HEK293 (cell line): ENCODE data around the gene LYZL1.
"Not testable (repeated sequence)": the region's sequence is repeated elsewhere in the genome, so short reads cannot be mapped to it uniquely, and the experiment has no call there.

Experiments
- CTCF ChIA-PET: fragments of 350-600 bp; formaldehyde crosslinking; extraction: SDS; loops from one replicate; lab custom pipeline; 2021; ENCODE audit warnings: antibody characterized with exemption; lab: Yijun Ruan, JAX
- POLR2A ChIA-PET: fragments of 300-600 bp; formaldehyde crosslinking; extraction: SDS; loops from one replicate; lab custom pipeline; 2020; ENCODE audit warnings: antibody characterized with exemption, inconsistent platforms; lab: Yijun Ruan, JAX
- H3K27ac ChIP-seq: fragments of 200-500 bp; sonication (Bioruptor generic); 2 replicates; pipeline ENCODE4 v1.5.1; 2014; ENCODE audit warnings: low read depth, low read length, control low read depth, inconsistent platforms; ENCODE audit errors: extremely low read depth
- H3K36me3 ChIP-seq, 2 experiments: fragments of 200-500 bp in 1 of 2; sonication (Bioruptor generic) in 1 of 2; 1 replicate in 1 of 2; 2 replicates in 1 of 2; pipeline ENCODE4 v1.5.1; 2014 to 2017; ENCODE audit warnings: inconsistent platforms in 2 of 2, low read length in 2 of 2; ENCODE audit not compliant: control insufficient read depth in 2 of 2, insufficient read depth in 1 of 2
- H3K4me1 ChIP-seq: fragments of 200-500 bp; sonication (Bioruptor generic); 2 replicates; pipeline ENCODE4 v1.5.1; 2014; ENCODE audit warnings: mild to moderate bottlenecking, low read length, inconsistent platforms; ENCODE audit not compliant: control insufficient read depth, insufficient read depth
- H3K4me3 ChIP-seq: 2 replicates; pipeline ENCODE4 v1.5.1; 2011; ENCODE audit warnings: low read depth, mild to moderate bottlenecking, control low read depth, low read length, moderate library complexity
- H3K9me3 ChIP-seq: fragments of 200-500 bp; sonication (Bioruptor generic); 2 replicates; pipeline ENCODE4 v1.5.1; 2014; ENCODE audit warnings: low read depth, low read length, inconsistent platforms; ENCODE audit not compliant: control insufficient read depth, insufficient read depth
- GFI1B ChIP-seq: fragments of 450-650 bp; formaldehyde crosslinking; IDR thresholded peaks from 2 replicates; pipeline ENCODE4 v1.5.1; 2016; ENCODE audit warnings: missing biosample characterization, missing genetic modification characterization
- GLIS2 ChIP-seq: fragments of 450-650 bp; formaldehyde crosslinking; IDR thresholded peaks from 2 replicates; pipeline ENCODE4 v1.5.1; 2016; ENCODE audit warnings: missing biosample characterization, missing genetic modification characterization
- OSR2 ChIP-seq: fragments of 450-650 bp; formaldehyde crosslinking; IDR thresholded peaks from 2 replicates; pipeline ENCODE4 v1.5.1; 2016; ENCODE audit warnings: missing biosample characterization, missing genetic modification characterization
- PRDM1 ChIP-seq: fragments of 450-650 bp; formaldehyde crosslinking; IDR thresholded peaks from 2 replicates; pipeline ENCODE4; 2016; ENCODE audit warnings: missing biosample characterization, missing genetic modification characterization
- SP7 ChIP-seq: fragments of 450-650 bp; formaldehyde crosslinking; IDR thresholded peaks from 2 replicates; pipeline ENCODE4 v1.5.1; 2016; ENCODE audit warnings: missing biosample characterization, missing genetic modification characterization
- WT1 ChIP-seq: fragments of 450-650 bp; formaldehyde crosslinking; IDR thresholded peaks from 2 replicates; pipeline ENCODE4 v1.5.1; 2016; ENCODE audit warnings: missing biosample characterization, missing genetic modification characterization
- ZBTB17 ChIP-seq: fragments of 450-650 bp; formaldehyde crosslinking; IDR thresholded peaks from 2 replicates; pipeline ENCODE4 v1.5.1; 2016; ENCODE audit warnings: missing biosample characterization, missing genetic modification characterization
- ZEB2 ChIP-seq: fragments of 450-650 bp; formaldehyde crosslinking; IDR thresholded peaks from 2 replicates; pipeline ENCODE4 v1.5.1; 2016; ENCODE audit warnings: missing biosample characterization, missing genetic modification characterization
- ZNF335 ChIP-seq: fragments of 450-650 bp; formaldehyde crosslinking; conservative IDR thresholded peaks from 2 replicates; pipeline ENCODE4 v1.5.1; 2016; ENCODE audit warnings: missing biosample characterization, missing genetic modification characterization
- ZNF341 ChIP-seq: fragments of 450-650 bp; formaldehyde crosslinking; IDR thresholded peaks from 2 replicates; pipeline ENCODE4; 2016; ENCODE audit warnings: low read depth, missing biosample characterization, missing genetic modification characterization
- ZNF366 ChIP-seq: fragments of 450-650 bp; formaldehyde crosslinking; conservative IDR thresholded peaks from 2 replicates; pipeline ENCODE4 v1.5.1; 2016; ENCODE audit warnings: missing biosample characterization, missing genetic modification characterization
- ZNF398 ChIP-seq: fragments of 450-650 bp; formaldehyde crosslinking; IDR thresholded peaks from 2 replicates; pipeline ENCODE4 v1.5.1; 2017; ENCODE audit warnings: missing biosample characterization, missing genetic modification characterization
- ZNF561 ChIP-seq: fragments of 450-650 bp; IDR thresholded peaks from 2 replicates; pipeline ENCODE4 v1.5.1; 2018; ENCODE audit warnings: missing biosample characterization, missing genetic modification characterization, borderline replicate concordance
- ZNF629 ChIP-seq: fragments of 450-650 bp; formaldehyde crosslinking; IDR thresholded peaks from 2 replicates; pipeline ENCODE4 v1.5.1; 2017; ENCODE audit warnings: missing biosample characterization, missing genetic modification characterization
- ZNF843 ChIP-seq: fragments of 450-650 bp; formaldehyde crosslinking; IDR thresholded peaks from 2 replicates; pipeline ENCODE4 v1.5.1; 2016; ENCODE audit warnings: missing biosample characterization, missing genetic modification characterization
- TF ChIP-seq, protein P1 (sequence below): fragments of 450-650 bp; formaldehyde crosslinking; IDR thresholded peaks from 2 replicates; pipeline ENCODE4 v1.5.1; 2016; ENCODE audit warnings: missing biosample characterization, missing genetic modification characterization
- TF ChIP-seq, protein P2 (sequence below): fragments of 450-650 bp; IDR thresholded peaks from 2 replicates; pipeline ENCODE4 v1.5.1; 2018; ENCODE audit warnings: missing biosample characterization, mild to moderate bottlenecking, missing genetic modification characterization
- TF ChIP-seq, protein P3 (sequence below): fragments of 450-650 bp; formaldehyde crosslinking; IDR thresholded peaks from 2 replicates; pipeline ENCODE4 v1.5.1; 2017; ENCODE audit warnings: missing biosample characterization, missing genetic modification characterization

The LYZL1 gene

DNA sequence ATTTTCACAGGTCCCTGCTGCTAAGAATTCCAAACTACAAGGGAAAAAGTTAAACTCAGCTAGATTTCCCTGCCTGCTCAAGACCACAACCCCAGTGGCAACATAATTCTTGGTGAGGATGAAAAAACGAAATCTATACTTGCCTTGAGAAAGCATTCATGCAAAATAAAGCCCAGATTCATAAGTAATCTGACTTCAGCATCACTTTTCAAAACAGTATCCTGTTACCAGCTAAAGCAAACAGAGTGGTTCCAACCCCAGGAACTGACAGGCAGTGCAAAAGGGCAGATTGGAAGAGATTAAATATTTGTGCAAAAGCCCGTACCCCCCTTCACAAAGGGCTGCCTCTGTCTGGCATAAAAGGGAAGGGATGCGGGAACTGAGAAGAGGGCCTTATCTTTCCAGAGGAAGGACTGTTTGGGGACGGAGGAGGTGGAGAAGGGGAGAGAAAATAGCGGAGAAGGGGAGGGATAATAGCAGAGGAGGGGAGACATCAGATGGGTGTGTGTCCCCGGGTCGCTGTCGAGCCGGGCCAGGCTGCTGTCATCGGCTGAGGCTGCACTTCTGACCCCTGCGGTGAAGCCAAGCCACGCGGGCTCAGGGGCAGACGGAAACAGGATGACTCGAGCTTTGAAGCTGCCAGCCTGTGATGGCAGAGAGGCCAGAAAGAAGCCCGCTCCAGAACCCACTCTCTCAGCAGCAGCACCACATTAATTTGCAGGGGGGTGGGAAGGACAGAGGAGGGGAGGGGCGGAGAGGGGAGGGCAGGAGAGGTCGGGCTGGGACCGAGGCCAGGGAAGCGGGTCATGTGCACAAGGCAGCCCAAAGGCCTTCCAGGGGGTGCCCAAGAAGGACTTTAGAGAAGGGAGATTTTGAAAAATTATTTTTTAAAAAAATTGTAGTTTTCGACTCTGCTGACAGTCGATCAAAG is 29.5 kb downstream of the LYZL1 start:
- H3K4me1 ChIP-seq, H3K4me3 ChIP-seq, H3K36me3 ChIP-seq, H3K9me3 ChIP-seq: not testable (repeated sequence)
- CTCF ChIA-PET = interaction anchor here (1.1 to 3.1 kb wide), 3 partner anchors 12 to 68 kb away, joined by 3 to 11 read pairs (median 5); no protein-coding TSS in a partner anchor
- peak overlapping the region; percentile 30; the same call in 1 of the 2 replicates for H3K27ac ChIP-seq
- POLR2A ChIA-PET = interaction anchor here (1.1 kb wide), 1 partner anchor 43 kb away, joined by 3 read pairs; no protein-coding TSS in a partner anchor
- TF ChIP-seq, protein P1, sequence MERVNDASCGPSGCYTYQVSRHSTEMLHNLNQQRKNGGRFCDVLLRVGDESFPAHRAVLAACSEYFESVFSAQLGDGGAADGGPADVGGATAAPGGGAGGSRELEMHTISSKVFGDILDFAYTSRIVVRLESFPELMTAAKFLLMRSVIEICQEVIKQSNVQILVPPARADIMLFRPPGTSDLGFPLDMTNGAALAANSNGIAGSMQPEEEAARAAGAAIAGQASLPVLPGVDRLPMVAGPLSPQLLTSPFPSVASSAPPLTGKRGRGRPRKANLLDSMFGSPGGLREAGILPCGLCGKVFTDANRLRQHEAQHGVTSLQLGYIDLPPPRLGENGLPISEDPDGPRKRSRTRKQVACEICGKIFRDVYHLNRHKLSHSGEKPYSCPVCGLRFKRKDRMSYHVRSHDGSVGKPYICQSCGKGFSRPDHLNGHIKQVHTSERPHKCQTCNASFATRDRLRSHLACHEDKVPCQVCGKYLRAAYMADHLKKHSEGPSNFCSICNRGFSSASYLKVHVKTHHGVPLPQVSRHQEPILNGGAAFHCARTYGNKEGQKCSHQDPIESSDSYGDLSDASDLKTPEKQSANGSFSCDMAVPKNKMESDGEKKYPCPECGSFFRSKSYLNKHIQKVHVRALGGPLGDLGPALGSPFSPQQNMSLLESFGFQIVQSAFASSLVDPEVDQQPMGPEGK (tag by site-specific recombination) = peak; percentile 61
- TF ChIP-seq ZBTB17 (tag by site-specific recombination) (peak; percentile 22; the same call in 1 of the 2 replicates), PRDM1 (0 out of 2 replicates have a peak, but pooled peaks have one; percentile 29), ZNF335 (tag by site-specific recombination) (peak; percentile 61), WT1 (peak; percentile 44), ZNF341 (tag by site-specific recombination) (peak; percentile 43; the same call in 1 of the 2 replicates), GFI1B (tag by site-specific recombination) (peak; percentile 55; the same call in 1 of the 2 replicates), ZNF366 (0 out of 2 replicates have a peak, but pooled peaks have one; percentile 48), ZNF398 (tag by site-specific recombination) (peak; percentile 78), ZNF843 (tag by site-specific recombination) (peak; percentile 56; the same call in 1 of the 2 replicates), SP7 (tag by site-specific recombination) (peak; percentile 69; the same call in 1 of the 2 replicates), GLIS2 (tag by site-specific recombination) (0 out of 2 replicates have a peak, but pooled peaks have one; percentile 27), ZNF629 (tag by site-specific recombination) (0 out of 2 replicates have a peak, but pooled peaks have one; percentile 32), ZNF561 (tag by site-specific recombination) (peak; percentile 77), ZEB2 (tag by site-specific recombination) (peak; percentile 52), OSR2 (0 out of 2 replicates have a peak, but pooled peaks have one; percentile 9)
- TF ChIP-seq, protein P2, sequence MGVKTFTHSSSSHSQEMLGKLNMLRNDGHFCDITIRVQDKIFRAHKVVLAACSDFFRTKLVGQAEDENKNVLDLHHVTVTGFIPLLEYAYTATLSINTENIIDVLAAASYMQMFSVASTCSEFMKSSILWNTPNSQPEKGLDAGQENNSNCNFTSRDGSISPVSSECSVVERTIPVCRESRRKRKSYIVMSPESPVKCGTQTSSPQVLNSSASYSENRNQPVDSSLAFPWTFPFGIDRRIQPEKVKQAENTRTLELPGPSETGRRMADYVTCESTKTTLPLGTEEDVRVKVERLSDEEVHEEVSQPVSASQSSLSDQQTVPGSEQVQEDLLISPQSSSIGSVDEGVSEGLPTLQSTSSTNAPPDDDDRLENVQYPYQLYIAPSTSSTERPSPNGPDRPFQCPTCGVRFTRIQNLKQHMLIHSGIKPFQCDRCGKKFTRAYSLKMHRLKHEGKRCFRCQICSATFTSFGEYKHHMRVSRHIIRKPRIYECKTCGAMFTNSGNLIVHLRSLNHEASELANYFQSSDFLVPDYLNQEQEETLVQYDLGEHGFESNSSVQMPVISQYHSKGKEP (tag by site-specific recombination) = 0 out of 2 replicates have a peak, but pooled peaks have one; percentile 30
- TF ChIP-seq, protein P3, sequence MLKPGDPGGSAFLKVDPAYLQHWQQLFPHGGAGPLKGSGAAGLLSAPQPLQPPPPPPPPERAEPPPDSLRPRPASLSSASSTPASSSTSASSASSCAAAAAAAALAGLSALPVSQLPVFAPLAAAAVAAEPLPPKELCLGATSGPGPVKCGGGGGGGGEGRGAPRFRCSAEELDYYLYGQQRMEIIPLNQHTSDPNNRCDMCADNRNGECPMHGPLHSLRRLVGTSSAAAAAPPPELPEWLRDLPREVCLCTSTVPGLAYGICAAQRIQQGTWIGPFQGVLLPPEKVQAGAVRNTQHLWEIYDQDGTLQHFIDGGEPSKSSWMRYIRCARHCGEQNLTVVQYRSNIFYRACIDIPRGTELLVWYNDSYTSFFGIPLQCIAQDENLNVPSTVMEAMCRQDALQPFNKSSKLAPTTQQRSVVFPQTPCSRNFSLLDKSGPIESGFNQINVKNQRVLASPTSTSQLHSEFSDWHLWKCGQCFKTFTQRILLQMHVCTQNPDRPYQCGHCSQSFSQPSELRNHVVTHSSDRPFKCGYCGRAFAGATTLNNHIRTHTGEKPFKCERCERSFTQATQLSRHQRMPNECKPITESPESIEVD (tag by site-specific recombination) = peak; percentile 51
